GM19452 (cell line): ENCODE data around the gene MRGPRD.
"Not testable (repeated sequence)": the region's sequence is repeated elsewhere in the genome, so short reads cannot be mapped to it uniquely, and the experiment has no call there.

ENCODE experiments used
- ATAC-seq: cut with Tn5 transposase; IDR thresholded peaks from one replicate; pipeline ENCODE4 v1.9.1; 2021; ENCODE audit not compliant: unreplicated experiment

Gene MRGPRD

DNA sequence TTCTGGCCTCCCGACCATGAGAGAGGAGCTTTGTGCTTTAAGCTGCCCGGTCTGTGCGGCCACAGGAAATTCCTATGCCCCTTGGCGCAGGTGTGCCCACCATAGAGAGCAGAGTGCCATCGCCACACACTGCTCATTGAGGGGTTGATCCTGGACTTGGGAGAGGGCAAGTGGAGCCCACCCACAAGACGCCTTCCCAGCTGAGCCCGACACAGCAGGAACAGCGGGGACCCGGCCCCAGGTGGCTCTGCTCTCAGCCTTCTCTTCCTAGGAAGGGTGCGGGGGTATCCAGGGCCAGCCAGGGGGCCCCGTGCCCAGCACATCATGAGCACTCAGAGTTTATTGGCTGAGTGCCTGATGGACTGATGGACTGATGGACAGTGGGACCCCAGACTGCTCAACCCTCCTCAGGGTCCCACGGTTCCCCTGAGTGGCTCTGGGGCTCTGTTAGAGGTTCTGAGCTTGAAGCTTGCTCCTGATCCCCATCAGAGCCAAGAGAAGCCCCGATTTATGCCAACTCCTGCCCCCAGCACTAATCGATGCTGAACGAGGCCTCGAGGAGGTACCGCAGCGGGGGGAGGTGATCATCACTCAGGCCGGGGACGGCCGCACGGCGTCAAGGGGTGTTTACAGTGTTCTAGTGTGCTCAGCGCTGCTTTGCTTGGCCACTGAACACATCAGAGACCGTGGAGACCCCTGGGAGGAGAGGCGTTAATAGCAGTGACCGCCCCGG is 13.5 kb upstream of the MRGPRD start:
- no peak for ATAC-seq

DNA sequence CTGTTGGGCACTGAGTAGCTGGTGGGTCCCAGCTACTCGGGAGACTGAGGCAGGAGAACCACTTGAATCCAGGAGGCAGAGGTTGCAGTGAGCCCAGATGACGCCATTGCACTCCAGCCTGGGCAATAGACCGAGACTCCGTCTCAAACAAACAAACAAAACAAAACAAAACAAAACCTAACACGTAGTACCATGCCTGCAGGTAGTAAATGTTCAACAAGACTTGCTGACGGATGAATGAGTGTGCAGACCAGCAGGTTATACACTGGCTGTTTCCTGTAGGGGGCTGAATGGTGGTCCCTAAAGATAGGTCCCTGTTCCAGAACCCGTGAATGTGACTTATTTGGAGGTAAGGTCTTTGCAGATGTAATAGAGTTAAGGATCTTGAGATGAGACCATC is 12.8 kb upstream of the MRGPRD start:
- no peak for ATAC-seq

DNA sequence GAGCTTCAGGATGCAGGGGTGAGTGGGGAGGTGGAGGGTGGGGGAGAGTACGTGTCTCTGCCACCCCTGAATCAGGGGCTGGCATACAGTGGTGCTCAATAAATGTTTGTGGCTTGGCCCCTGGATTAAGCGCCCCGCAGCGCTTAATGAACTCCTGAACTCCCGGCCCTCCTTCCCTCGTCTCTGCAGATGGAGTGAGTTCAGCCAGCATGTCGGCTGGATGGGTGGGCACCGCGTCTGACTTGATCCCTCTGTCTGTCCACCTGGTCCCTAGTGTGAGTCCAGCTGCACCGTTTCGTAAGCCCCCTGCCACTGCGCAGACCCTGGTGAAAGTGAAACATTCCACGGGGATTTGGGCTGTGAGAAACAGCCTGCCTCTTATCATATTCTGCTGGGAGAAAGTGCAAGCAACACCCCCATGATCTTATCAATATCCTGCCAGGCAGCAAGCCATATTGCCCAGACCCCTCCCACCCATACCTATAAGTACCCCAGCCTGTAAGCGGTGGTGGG is 12.0 kb upstream of the MRGPRD start:
- ATAC-seq: no peak

DNA sequence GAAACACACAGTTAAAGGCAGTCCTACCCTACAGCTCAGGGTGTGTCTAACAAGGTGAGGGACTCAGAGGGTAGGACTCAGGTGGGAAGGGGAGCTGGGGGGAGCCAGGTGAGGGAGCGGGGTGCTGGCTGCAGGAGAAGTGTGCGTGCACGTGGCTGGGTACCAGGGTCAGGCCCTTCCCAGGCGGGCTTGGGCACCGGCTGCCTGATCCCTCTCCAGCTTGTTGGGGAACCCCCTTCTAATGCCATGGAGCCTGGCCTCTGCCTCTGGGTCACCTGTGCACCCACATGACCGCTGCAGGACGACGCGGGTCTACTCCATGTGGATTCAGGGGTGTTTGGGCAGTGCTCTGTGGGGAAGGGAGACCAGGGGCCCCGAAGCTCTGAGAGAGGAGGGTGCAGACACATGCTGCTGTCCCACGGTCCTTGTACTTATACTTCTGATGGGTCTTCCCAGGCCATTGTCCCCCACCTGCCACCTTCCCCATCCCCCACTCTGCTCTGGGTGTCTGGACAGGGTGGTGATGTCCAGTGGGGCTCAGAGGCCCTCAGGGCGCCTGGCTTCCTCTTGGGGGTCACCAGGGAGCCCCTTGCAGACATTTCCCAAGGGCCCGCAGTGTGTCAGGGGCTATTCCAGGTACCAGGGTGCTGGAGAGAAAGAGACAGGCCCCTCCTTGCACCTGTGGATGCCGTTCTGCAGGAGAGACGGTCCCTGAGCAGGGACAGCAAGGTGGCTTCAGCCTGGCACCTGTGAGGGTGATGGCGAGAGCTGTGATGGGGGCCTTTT is 10.4 kb upstream of the MRGPRD start:
- no peak for ATAC-seq

DNA sequence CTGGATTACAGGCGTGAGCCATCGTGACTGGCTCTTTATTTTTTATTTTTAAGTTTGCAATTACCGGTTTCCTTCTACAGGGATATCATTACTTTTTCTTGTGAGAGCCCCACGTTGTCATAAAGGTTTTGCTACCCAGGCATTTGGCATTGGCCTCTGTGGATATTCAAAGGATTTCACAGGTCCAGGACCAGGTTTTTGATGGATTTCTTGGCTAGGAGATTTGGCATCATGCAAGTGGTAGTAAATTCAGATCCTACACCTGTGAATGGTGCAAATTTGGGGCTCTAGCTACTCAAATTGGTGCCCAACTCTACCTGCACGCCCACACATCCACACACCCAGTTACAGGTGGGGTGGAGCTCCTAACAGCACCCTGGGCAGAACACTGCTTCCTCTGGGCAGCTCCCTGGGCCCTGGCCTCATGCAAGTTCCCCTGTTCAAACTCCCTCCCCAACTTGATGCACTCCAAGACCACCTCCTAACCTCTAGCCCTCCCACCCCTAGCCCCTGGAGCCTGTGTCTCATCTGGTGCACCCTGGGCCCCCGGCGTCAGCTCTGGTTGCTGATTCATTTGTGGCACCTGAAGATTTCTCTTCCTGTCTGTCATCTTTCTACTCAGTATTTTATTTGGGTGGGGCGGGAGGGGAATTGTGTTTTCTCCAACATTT is 9.3 kb upstream of the MRGPRD start:
- no peak for ATAC-seq

DNA sequence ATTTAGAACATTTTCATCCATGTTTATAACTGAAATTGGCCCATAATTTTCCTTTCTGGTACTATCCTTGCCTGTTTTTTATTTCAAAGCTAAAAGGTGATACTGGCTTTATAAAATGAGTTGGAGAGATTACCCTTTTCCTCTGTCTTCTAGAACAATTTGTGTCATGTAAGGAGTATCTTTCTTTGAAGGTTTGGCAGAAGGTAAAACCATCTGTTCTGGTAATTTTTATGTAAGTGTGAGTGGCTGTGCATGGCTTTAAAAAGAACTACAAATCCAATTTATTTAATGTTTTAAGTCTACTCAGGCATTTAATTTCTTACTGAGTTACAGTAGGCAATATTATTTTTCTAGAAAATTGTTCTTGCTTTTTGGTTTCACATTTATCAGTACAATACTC is 7.7 kb upstream of the MRGPRD start:
- no peak for ATAC-seq

DNA sequence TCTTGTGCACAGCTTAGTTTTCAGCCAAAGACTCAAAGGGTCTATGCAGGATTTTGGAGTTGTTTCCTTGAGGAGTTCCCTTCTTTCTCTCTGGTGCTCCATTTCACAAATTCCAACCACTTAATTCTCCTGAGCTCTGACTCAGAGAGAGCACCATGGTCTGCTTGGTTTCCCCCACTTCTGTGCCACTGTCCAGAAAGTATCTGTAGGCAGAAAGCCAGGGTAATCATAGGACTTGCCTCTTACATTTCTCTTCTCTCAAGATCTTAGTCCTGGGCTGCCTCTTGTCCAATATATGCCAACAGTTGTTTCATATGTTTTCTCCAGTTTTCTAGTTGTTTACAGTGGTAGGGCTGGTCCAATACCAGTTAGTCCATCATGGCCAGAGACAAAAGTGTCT is 6.4 kb upstream of the MRGPRD start:
- ATAC-seq: no peak

DNA sequence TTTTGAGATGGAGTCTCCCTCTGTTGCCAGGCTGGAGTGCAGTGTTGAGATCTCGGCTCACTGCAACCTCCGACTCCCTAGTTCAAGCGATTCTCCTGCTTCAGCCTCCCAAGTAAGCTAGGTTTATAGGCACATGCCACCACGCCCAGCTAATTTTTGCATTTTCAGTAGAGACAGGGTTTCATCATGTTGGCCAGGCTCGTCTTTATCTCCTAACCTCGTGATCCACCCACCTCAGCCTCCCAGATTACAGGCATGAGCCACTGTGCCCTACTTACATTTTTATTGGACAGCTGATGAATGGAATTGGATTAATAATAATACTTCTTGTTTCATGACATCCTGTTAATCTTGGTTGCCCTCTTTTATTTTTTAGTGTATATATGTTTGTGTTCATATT is 3.0 kb upstream of the MRGPRD start:
- no peak for ATAC-seq

DNA sequence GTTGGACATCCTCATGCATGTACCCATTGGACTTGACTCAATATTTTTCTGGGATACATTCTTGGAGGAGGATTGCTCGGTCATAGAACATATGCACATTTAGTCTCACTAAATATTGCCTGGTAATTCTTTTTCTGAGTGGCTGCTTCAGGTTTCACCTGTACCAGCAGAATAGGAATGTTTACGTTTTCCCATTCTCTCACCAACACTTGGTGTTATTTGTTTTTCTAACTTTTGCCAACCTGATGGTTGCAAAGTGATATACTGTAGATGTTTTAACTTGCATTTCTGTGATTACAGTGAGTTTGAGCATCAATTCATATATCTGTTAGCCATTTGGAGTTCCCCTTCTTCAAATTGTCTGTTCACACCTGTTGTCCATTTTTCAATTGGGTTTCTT is 1.3 kb upstream of the MRGPRD start:
- no peak for ATAC-seq

DNA sequence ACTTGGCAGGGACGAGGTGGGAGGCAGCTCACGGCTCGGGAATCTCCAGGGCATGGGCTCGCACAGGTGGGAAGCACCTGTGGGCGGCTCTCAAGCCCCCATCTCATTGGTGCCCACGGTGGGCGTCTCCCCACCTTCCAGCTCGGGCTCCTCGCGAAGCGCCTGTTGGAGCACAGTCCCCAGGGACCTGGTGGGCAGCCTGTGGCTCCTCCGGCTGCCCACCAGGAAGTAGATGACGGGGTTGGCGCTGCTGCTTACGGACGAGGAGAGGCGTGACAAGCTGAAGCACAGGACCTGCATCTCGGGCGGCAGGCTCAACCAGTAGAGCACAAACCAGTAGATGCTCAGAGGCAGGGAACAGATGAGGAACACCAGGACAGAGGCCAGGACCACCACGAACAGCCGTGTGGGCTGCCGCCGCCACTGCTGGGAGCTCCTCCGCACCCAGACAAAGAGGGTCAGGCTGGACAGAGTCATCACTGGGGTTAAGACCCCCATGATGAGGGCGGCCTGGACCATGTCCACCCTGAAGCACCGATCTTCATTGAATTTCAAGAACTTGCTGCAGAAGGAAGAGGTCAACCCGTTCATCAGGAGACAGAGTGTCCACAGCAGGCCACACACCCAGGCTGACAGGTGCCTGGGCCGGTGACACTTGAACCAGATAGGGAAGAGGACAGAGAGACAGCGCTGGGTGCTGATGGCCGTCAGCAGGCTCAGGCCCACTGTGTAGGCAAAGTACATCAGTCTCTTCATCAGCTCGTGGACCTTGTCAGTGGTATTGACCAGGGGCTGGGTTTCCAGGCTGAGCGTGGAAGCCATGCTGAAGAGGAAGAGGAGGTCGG is 633 bp downstream of the MRGPRD start:
- no peak for ATAC-seq

DNA sequence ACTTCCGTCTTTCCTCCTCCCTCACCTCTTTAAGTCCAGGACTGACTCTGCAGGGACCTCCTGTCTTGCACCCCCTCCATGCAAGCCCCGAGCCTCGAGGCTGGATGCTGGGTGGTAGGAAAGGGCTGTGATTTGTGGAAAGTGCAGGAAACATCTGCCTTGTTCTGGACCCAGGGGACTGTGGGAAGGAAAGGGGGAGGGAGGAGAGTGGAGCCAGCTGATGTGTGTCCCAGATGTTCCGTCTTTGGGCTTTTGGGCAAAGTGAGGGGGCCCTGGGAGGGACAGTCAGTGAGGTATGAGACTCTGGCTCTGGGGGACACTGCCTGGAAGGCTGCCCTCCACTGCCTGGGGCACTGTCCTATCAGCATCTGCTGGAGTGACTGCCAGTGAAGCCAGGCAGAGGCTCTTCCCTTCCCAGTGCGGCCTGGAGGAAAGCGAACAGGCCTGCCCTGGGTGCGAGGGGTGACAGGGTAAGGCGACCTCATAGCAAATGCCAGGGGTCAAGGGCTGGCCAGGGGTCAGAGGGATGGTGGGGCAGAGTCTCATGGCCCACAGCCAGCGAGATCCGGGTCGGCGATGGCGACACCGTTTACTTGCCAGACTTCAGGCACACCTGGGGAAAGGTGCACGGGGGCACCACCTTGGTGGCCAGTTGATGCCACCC is 1.7 kb downstream of the MRGPRD start:
- ATAC-seq: no peak

DNA sequence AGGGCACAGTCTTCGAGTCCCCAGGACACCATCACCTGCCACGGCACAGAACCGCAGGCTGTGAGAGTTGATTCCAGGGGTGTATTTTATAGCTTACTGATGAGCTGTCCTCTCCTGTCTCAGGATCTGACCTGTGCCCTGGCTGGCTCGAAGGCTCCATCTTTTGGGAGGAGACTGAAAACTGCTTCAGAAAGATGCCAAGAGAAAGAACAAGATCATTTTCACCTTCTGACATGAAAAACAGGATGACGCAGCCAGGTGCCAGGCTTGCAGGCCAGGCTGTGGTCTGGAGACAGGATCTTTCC is 2.2 kb downstream of the MRGPRD start:
- no peak for ATAC-seq

DNA sequence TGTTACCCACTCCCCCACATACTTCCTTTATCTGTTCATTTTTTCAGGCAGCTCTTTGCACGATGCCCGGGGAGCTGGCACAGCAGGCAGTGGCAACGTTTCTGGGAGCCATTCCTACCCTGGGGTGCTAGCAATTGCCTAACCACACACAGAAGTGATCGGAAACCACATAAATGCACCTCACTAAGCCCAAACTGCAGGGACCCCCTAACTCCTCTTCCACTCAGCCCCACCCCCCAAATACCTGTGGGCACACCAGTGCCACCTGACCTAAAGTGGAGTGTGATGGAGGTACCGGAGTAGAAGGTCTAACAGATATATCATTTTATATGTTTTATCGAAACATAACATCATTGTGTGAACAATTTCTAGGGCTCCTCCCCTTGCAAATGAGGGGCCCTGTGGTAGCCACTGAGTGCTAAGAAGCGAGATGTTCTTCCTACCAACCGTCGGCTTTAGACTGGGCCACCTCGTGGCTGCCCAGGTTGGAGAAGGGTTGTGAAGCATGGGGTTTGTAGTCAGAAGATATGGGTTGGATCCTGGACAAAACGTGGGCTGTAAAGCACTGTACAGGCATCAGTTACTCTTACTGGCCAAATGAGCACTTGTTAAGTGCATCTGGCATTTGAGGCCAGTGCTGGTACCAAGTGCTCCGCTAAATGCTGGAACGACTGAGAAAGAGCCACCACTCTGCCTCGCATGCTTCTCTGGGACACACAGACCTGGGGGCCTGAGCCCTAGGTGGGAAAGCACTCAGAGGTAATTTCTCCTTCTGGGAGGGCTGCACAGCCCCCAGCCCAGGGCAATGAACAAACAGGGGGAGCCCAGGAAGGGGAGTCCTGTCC is 2.8 kb downstream of the MRGPRD start:
- ATAC-seq: no peak

DNA sequence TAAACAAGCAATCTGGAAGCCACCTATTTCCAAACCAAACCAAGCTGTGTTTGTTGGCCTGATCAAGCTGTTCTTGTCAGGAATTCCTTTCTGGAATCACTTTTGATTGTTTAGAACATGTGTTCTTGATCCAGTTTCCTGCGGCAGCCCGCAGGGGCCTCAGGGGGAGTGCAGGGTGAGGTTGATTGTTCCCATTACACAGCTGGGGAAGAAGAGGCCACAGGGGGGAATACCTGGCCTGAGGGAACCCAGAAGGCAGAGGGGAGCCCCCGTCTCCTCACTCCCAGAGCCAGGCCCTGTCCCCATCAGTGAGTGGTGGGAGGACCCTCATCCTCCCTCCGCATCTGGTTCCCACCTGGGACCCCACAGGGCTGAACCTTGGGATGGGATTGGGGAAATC is 4.2 kb downstream of the MRGPRD start:
- ATAC-seq: no peak

DNA sequence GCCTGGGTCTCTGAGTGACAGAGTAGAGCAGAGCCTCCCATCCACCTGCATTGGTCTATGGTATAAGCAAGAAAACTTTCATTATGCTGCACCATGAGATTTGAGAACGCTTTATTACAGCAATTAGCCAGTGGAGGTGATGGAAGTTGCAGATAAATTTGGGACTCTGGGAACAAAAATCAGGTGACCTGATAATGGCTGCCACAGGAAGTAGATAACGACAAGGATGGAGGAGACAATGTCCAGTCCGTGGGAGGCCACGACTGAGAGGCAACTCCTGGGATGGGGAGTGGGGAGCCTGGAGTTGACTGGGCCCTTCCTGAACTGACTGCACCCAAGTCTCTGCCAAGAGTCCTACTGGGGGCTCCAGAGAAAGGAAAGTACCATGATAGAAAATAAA is 4.7 kb downstream of the MRGPRD start:
- ATAC-seq: no peak

DNA sequence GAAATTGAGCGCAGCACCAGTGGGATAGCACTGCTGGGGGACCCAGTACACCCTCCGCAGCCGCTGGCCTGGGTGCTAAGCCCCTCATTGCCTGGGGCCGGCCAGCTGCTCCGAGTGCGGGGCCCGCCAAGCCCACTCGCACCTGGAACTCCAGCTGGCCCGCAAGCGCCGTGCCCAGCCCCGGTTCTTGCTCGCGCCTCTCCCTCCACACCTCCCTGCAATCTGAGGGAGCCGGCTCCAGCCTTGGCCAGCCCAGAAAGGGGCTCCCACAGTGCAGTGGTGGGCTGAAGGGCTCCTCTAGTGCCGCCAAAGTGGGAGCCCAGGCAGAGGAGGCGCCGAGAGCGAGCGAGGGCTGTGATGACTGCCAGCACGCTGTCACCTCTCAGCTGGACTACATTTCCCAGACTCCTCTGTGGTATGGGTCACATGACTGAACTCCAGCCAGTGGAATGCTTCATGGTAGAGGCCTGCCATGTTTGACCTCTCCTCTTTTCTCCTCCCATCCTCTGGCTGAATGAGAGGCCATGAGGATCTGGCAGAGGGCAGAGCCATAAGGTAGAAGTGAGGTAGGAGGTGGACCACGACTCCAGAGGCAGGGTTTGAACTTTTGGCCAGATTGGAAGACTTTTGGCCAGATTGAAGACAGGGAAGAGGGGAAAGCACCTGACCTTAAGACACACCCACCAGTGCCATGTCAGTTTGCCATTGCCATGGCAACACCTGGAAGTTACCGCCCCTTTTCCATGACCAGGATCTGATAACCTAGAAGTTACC is 6.2 kb downstream of the MRGPRD start:
- no peak for ATAC-seq

DNA sequence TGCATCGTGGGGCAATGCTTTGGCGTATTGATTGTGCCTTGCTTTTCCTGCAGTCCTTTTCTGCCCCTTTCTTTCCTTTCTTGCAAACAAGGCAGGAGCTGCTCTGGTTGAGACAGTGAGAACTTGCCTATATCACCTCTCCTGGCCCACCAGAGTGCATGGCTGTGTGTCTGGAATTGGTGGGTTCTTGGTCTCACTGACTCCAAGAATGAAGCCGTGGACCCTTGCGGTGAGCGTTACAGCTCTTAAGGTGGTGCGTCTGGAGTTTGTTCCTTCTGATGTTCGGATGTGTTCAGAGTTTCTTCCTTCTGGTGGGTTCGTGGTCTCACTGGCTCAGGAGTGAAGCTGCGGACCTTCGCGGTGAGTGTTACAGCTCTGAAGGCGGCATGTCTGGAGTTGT is 7.1 kb downstream of the MRGPRD start:
- not testable (repeated sequence) for ATAC-seq

DNA sequence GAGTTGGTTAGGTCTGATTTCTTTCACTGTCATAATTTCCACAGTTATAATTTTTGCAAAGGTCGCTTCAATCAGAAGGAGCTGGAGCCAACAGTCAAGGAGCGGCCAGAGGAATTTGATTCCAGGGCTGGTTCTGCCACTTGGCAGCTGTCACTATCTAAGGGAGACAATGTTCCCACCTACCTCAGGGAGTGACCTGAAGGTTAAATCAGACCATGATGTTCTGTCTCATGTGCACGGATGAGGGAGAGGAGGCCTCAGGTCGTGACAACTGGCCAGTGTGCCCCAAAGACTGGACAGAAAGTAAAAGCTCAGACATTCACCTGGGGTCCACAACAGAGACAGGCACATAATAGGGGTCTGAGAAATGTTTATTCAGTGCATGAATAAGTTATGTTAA is 7.6 kb downstream of the MRGPRD start:
- no peak for ATAC-seq
